Measurements from ENCODE around the gene GZMM. TPM values are rescaled to one million over a fixed set of nuclear protein-coding genes. Genes with fewer than 3 reads are reported as not detected.

Gene GZMM
- total RNA-seq, 1 donor from 2014 or later: 2.9 TPM

- H3K36me3 ChIP-seq: peaks cover 36% of the 10 kb centered on the region
- ATAC-seq (no peak), DNase-seq (no peak)
- no peak for TF ChIP-seq CTCF (IDR thresholded peaks at IDR 0.05)
- H3K4me1 ChIP-seq: no peaks in the 10 kb centered on the region
- intact Hi-C loops (cut with DNase I): no loop called here
- H3K27me3 ChIP-seq: no peaks in the 10 kb centered on the region
- H3K27ac ChIP-seq: no peak overlapping the region
- no peak overlapping the region for H3K4me3 ChIP-seq
- no peaks in the 10 kb centered on the region for H3K9me3 ChIP-seq
Measured at GRCh38 chr19:542173-542866, 1.5 kb upstream of the GZMM start.

DNA sequence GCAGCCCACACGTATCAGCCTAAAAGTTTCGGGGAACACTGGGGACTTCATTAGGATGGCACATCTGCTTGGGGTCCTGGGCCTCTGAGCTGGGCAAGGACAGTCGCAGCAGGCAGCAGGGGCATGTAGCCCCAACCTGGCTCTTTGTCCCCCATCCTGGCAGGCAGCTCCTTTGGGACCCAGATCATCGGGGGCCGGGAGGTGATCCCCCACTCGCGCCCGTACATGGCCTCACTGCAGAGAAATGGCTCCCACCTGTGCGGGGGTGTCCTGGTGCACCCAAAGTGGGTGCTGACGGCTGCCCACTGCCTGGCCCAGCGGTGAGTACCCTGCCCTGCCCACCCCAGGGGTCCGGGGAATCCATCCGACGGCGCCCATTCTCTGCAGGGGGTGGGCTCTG, 3.3 kb downstream of the GZMM start:
- Histone ChIP-seq H3K9me3 (no peaks in the 10 kb centered on the region), H3K36me3 (peaks cover 5% of the 10 kb centered on the region), H3K27ac (no peak overlapping the region), H3K4me1 (no peaks in the 10 kb centered on the region), H3K27me3 (no peaks in the 10 kb centered on the region), H3K4me3 (no peak overlapping the region)
- no peak for ATAC-seq
- DNase-seq: no peak
- TF ChIP-seq CTCF (IDR thresholded peaks at IDR 0.05): no peak
- intact Hi-C loops (cut with DNase I): no loop called here

DNA sequence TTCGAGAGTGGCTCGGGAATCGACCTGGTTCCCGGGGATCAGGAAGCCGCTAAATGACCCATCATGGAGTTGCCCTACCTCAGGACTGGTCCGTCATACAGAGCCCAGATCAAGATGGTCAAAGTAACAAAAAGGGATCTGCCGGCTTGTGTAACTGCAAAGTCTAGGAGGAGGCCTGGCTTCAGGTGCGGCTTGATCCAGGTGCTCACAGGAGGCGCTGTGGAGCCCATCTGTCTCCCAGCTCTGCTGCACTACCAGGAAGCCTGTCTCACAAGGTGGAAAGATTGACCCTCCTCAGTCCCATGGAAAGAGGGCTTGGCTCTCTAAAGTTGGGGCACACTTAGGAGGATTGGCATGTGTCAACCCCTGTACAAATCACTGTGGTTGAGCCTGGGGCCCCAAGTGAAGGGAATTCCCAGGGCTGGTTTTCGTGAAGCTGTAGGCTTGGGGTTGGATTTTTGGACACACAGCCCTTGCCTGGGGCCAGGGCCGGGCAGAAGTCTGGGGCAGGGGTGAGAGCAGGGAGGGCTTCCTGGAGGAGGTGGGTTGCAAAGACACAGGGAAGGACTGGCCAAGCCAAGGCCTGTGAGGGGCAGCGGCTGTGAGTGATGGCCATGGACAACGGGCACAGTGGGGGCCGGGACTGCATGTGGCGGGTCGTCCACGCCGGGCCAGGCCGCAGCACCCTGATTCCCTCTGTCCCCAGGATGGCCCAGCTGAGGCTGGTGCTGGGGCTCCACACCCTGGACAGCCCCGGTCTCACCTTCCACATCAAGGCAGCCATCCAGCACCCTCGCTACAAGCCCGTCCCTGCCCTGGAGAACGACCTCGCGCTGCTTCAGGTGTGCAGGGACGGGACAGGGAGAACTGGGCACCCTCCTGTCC, 4.2 kb downstream of the GZMM start:
- H3K9me3 ChIP-seq: no peaks in the 10 kb centered on the region
- no peaks in the 10 kb centered on the region for H3K27me3 ChIP-seq
- no peaks in the 10 kb centered on the region for H3K4me1 ChIP-seq
- intact Hi-C loops (cut with DNase I): no loop called here
- H3K36me3 ChIP-seq: no peaks in the 10 kb centered on the region
- ATAC-seq: no peak
- no peak overlapping the region for H3K27ac ChIP-seq
- no peak for DNase-seq
- no peak for TF ChIP-seq CTCF (IDR thresholded peaks at IDR 0.05)
- no peak overlapping the region for H3K4me3 ChIP-seq

DNA sequence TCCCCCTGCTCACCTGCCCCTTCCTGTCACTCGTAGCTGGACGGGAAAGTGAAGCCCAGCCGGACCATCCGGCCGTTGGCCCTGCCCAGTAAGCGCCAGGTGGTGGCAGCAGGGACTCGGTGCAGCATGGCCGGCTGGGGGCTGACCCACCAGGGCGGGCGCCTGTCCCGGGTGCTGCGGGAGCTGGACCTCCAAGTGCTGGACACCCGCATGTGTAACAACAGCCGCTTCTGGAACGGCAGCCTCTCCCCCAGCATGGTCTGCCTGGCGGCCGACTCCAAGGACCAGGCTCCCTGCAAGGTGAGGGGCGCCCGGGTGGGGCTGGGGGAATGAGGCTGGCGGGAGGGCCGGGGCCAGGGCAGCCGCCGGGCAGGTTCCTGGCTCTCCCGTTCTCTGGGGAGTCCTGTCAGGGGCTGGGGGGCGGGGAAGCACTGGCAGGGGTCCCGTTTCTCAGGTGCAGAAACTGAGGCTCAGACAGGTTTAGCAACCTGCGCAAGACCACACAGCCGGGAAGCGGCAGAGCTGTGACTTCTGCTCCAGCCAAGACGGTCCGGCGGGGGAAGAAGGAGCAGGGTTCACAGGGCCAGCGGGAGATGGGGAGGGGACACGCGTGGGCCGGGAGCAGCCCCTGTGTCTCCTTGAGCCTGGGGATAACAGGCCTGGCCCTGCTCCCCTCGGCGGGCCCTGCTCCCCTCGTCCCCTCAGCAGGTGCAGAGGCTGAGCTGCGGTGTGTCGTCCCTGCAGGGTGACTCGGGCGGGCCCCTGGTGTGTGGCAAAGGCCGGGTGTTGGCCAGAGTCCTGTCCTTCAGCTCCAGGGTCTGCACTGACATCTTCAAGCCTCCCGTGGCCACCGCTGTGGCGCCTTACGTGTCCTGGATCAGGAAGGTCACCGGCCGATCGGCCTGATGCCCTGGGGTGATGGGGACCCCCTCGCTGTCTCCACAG, 5.3 kb downstream of the GZMM start:
- no peaks in the 10 kb centered on the region for H3K27me3 ChIP-seq
- no peak overlapping the region for H3K27ac ChIP-seq
- no peaks in the 10 kb centered on the region for H3K4me1 ChIP-seq
- H3K9me3 ChIP-seq: no peaks in the 10 kb centered on the region
- intact Hi-C loops (cut with DNase I): no loop called here
- no peak for ATAC-seq
- DNase-seq: no peak
- TF ChIP-seq CTCF (IDR thresholded peaks at IDR 0.05): no peak
- no peak overlapping the region for H3K4me3 ChIP-seq
- no peaks in the 10 kb centered on the region for H3K36me3 ChIP-seq

- H3K36me3 ChIP-seq: no peaks in the 10 kb centered on the region
- H3K27me3 ChIP-seq: no peaks in the 10 kb centered on the region
- H3K4me1 ChIP-seq: peaks cover 10% of the 10 kb centered on the region
- H3K4me3 ChIP-seq: no peak overlapping the region
- no peak for TF ChIP-seq CTCF (IDR thresholded peaks at IDR 0.05)
- intact Hi-C loops (cut with DNase I): no loop called here
- ATAC-seq: no peak
- H3K27ac ChIP-seq: no peak overlapping the region
- DNase-seq: no peak
- no peaks in the 10 kb centered on the region for H3K9me3 ChIP-seq
Measured at GRCh38 chr19:554817-555216, 11.0 kb downstream of the GZMM start.
